OCI-LY7 (cell line): ENCODE results near the gene PLXNA4.

ENCODE experiments used
- EZH2phosphoT487 ChIP-seq: fragments of 200-600 bp; sonication (generic); IDR thresholded peaks from 2 replicates; pipeline ENCODE4 v1.6.1; 2018; ENCODE audit warnings: low read depth, borderline replicate concordance, mild to moderate bottlenecking, mixed run types, antibody characterized with exemption, low read length, moderate library complexity, mixed read lengths
- TF ChIP-seq, protein P1 (sequence below): fragments of 200-600 bp; sonication (generic); conservative IDR thresholded peaks from 2 replicates; pipeline ENCODE4 v1.5.1; 2014; ENCODE audit warnings: mild to moderate bottlenecking, antibody characterized with exemption, low read length, moderate library complexity, mixed read lengths

DNA sequence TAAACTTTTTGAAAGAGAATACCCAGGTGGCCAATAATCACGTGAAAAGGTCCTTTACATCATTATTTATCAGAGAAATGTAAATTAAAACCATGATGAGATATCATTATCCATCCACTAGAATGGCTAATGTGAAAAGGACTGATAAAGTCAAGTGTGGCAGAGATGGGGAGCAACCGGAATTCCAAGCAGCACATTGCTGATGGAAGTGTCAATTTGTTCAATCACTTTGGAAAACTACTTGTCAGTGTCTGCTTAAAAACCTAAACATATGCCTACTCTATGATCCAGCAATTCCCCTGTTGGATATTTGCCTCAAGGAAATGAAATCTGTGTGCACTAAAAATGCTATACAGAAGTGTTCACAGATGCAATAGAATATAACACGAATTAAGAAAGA lies 465.6 kb downstream of the PLXNA4 start:
- TF ChIP-seq, protein P1, sequence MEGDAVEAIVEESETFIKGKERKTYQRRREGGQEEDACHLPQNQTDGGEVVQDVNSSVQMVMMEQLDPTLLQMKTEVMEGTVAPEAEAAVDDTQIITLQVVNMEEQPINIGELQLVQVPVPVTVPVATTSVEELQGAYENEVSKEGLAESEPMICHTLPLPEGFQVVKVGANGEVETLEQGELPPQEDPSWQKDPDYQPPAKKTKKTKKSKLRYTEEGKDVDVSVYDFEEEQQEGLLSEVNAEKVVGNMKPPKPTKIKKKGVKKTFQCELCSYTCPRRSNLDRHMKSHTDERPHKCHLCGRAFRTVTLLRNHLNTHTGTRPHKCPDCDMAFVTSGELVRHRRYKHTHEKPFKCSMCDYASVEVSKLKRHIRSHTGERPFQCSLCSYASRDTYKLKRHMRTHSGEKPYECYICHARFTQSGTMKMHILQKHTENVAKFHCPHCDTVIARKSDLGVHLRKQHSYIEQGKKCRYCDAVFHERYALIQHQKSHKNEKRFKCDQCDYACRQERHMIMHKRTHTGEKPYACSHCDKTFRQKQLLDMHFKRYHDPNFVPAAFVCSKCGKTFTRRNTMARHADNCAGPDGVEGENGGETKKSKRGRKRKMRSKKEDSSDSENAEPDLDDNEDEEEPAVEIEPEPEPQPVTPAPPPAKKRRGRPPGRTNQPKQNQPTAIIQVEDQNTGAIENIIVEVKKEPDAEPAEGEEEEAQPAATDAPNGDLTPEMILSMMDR, result no peak
- TF ChIP-seq EZH2phosphoT487, result no peak
